K562 (cell line): ENCODE results near the gene SLC38A1. TPM values are rescaled to one million over a fixed set of nuclear protein-coding genes. Genes with fewer than 3 reads are reported as not detected.

Experiments used
- ATAC-seq: fragments of 200-7000 bp; cut with Tn5 transposase; 3 replicates; pipeline ENCODE4 v1.9.1; 2020; ENCODE audit warnings: moderate library complexity
- BruUV-seq: library from RNA; stranded (reverse); fragments of 400-500 nt; replicated peaks from 2 replicates; lab custom pipeline; 2021; lab: Mats Ljungman, UMichigan
- CTCF ChIA-PET: fragments of 300-600 bp; formaldehyde crosslinking; extraction: SDS; loops from one replicate; lab custom pipeline; 2021; ENCODE audit warnings: low intra/inter-chr PET ratio; lab: Yijun Ruan, JAX
- POLR2A ChIA-PET: fragments of 300-600, 350-650 bp; sonication (Branson Sonifier 250); formaldehyde crosslinking; extraction: SDS; loops from one replicate; lab custom pipeline; 2021; ENCODE audit warnings: antibody characterized with exemption, inconsistent platforms; lab: Yijun Ruan, JAX
- DNase-seq, 4 experiments: peaks; one replicate each; pipeline versions ENCODE4 v3.0.0 to v3.0.0-alpha.2; 2011 to 2018; ENCODE audit warnings: low spot score in 3 of 4, mixed read lengths in 3 of 4; ENCODE audit errors: extremely low read depth in 1 of 4
- FAIRE-seq: peaks from 2 replicates; lab custom pipeline; 2011; peaks lifted over from hg19 to GRCh38; lab: Jason Lieb, UNC
- H2AFZ ChIP-seq: 2 replicates; pipeline ENCODE4 v1.6.0; 2011; ENCODE audit warnings: low read depth, low read length, control low read depth, inconsistent platforms
- H3K27ac ChIP-seq: fragments of 200-600 bp; 3 replicates; pipeline ENCODE4 v1.8.0; 2011; ENCODE audit warnings: low read depth, mild to moderate bottlenecking, control low read depth, inconsistent platforms, low read length, moderate library complexity, mixed read lengths; ENCODE audit errors: extremely low read depth
- H3K27me3 ChIP-seq, 2 experiments: fragments of 300-600 bp in 1 of 2; 2 replicates in 1 of 2; 3 replicates in 1 of 2; pipeline versions ENCODE4 v1.6.0 to v1.8.0; 2011; ENCODE audit warnings: inconsistent platforms in 2 of 2, low read length in 2 of 2, mild to moderate bottlenecking in 1 of 2, mixed read lengths in 1 of 2, moderate library complexity in 1 of 2; ENCODE audit not compliant: control insufficient read depth in 2 of 2, insufficient read depth in 2 of 2
- H3K36me3 ChIP-seq: fragments of 300-600 bp; 3 replicates; pipeline ENCODE4 v1.8.0; 2011; ENCODE audit warnings: mild to moderate bottlenecking, low read length, inconsistent platforms; ENCODE audit not compliant: control insufficient read depth, insufficient read depth
- H3K4me1 ChIP-seq, 2 experiments: fragments of 200-600 bp in 1 of 2; replicated peaks in 1 of 2; 2 replicates in 1 of 2; 3 replicates in 1 of 2; pipeline versions ENCODE4 v1.5.1 to v1.8.0; 2011; ENCODE audit warnings: inconsistent platforms in 2 of 2, low read length in 2 of 2, mild to moderate bottlenecking in 1 of 2, mixed read lengths in 1 of 2, moderate library complexity in 1 of 2; ENCODE audit not compliant: control insufficient read depth in 2 of 2, insufficient read depth in 2 of 2
- H3K4me2 ChIP-seq: 2 replicates; pipeline ENCODE4 v1.6.1; 2011; ENCODE audit warnings: low read length, control low read depth, inconsistent platforms, mixed read lengths; ENCODE audit not compliant: insufficient read depth
- H3K4me3 ChIP-seq: fragments of 200-600 bp; sonication (generic), shearing (Covaris generic); 2 replicates; pipeline ENCODE4 v1.5.1; 2016; ENCODE audit warnings: control low read depth, inconsistent platforms
- H3K79me2 ChIP-seq: fragments of 200-600 bp; 3 replicates; pipeline ENCODE4 v1.8.0; 2011; ENCODE audit warnings: low read length, inconsistent platforms; ENCODE audit not compliant: control insufficient read depth, insufficient read depth
- H3K9ac ChIP-seq, 2 experiments: 2 replicates each; pipeline versions ENCODE4 v1.6.0 to v1.6.1; 2011; ENCODE audit warnings: low read depth in 2 of 2, low read length in 2 of 2, control low read depth in 1 of 2, inconsistent platforms in 1 of 2, mild to moderate bottlenecking in 1 of 2, mixed read lengths in 1 of 2; ENCODE audit not compliant: insufficient read depth in 1 of 2
- H3K9me1 ChIP-seq: one replicate; pipeline ENCODE4 v1.6.0; 2011; ENCODE audit warnings: inconsistent platforms, mild to moderate bottlenecking, low read length, moderate library complexity; ENCODE audit not compliant: control insufficient read depth, insufficient read depth
- H3K9me3 ChIP-seq: replicated peaks from 2 replicates; pipeline ENCODE4 v1.5.1; 2011; ENCODE audit warnings: low read depth, low read length, inconsistent platforms; ENCODE audit not compliant: control insufficient read depth, insufficient read depth
- H4K20me1 ChIP-seq: replicated peaks from 2 replicates; pipeline ENCODE4 v1.6.1; 2011; ENCODE audit warnings: low read length, inconsistent platforms, mixed read lengths; ENCODE audit not compliant: control insufficient read depth, insufficient read depth
- NFIX ChIP-seq: fragments of 250-450 bp; sonication (Bioruptor Pico); IDR thresholded peaks from 2 replicates; pipeline ENCODE4 v1.4.0; 2020; ENCODE audit warnings: low read depth, mild to moderate bottlenecking, moderate library complexity
- RAD21 ChIP-seq, 2 experiments: fragments of 250-450 bp in 1 of 2; fragments of 450-650 bp in 1 of 2; sonication (Bioruptor Pico) in 1 of 2; formaldehyde crosslinking in 1 of 2; IDR thresholded peaks in 1 of 2; conservative IDR thresholded peaks in 1 of 2; 2 replicates each; pipeline versions ENCODE4 v1.4.0 to v1.8.0; 2020 to 2022; ENCODE audit warnings: mild to moderate bottlenecking in 2 of 2, moderate library complexity in 1 of 2
- SMC3 ChIP-seq: conservative IDR thresholded peaks from 2 replicates; pipeline ENCODE4 v1.6.1; 2011; ENCODE audit warnings: low read depth, low read length, improper control_type of control experiment; ENCODE audit not compliant: insufficient read depth
- THRAP3 ChIP-seq: fragments of 450-650 bp; IDR thresholded peaks from 2 replicates; pipeline ENCODE4 v1.6.1; 2016; ENCODE audit warnings: mild to moderate bottlenecking, inconsistent platforms, borderline replicate concordance
- ZNF551 ChIP-seq: fragments of 250-450 bp; sonication (Bioruptor Pico); IDR thresholded peaks from 2 replicates; pipeline ENCODE4 v1.5.0; 2021; ENCODE audit warnings: mild to moderate bottlenecking, moderate library complexity
- ZNF696 ChIP-seq: fragments of 250-450 bp; sonication (Bioruptor Pico); conservative IDR thresholded peaks from 2 replicates; pipeline ENCODE4 v1.4.0; 2020; ENCODE audit warnings: mild to moderate bottlenecking, moderate library complexity
- ZNF79 ChIP-seq: fragments of 250-450 bp; sonication (Bioruptor Pico); IDR thresholded peaks from 2 replicates; pipeline ENCODE4 v1.4.0; 2020; ENCODE audit warnings: low read depth, mild to moderate bottlenecking, moderate library complexity
- WGBS: fragments of 100-300 bp; shearing (Covaris generic); methylation state at CpG from one replicate; pipeline ENCODE4 v1.1.6; 2016; ENCODE audit warnings: low coverage, mixed read lengths; ENCODE audit not compliant: insufficient coverage; ENCODE audit errors: missing lambda C conversion rate; 5-methylcytosine and 5-hydroxymethylcytosine counted together
- in situ Hi-C: fragments of 300-500 bp; cut with MboI; formaldehyde crosslinking; loops from 4 replicates; pipeline ENCODE4 v1.15.0; 2018; ENCODE audit warnings: inconsistent platforms, mixed read lengths
- intact Hi-C: fragments of 100-400 bp; cut with micrococcal nuclease; formaldehyde crosslinking; loops from 2 replicates; pipeline ENCODE4 v1.14.2; 2022
- polyA plus RNA-seq, 8 experiments: library from polyadenylated mRNA; depleted of rRNA in 4 of 8; stranded (reverse) in 5 of 8; unstranded in 3 of 8; fragments of >200 nt; fragmentation: Nextera tagmentation in 2 of 8; fragmentation: Illumina TruSeq in 1 of 8; extraction: Ambion mirVana in 2 of 8; extraction: Trizol in 1 of 8; gene quantifications; 2 replicates each; pipeline versions ENCODE4 v1.2.1 to v1.2.3, GENCODE V29; 2011 to 2014; ENCODE audit warnings: inconsistent platforms in 1 of 8, missing spikeins in 1 of 8
- total RNA-seq, 7 experiments: library from RNA; depleted of rRNA in 6 of 7; stranded (reverse); fragments of >200 nt in 6 of 7; fragmentation: Illumina TruSeq in 2 of 7; extraction: Trizol in 2 of 7; gene quantifications; 2 replicates each; pipeline versions ENCODE4 v1.2.1 to v1.2.3, GENCODE V29; 2011 to 2021; ENCODE audit warnings: low replicate concordance in 1 of 7

SLC38A1 gene
- total and polyA plus RNA-seq, 9 of the 15 experiments (the other 6 are each of a cell fraction or from before 2014, with no cell fraction given) = 51.9 to 112 (median 75.0) TPM

- Histone ChIP-seq H3K9me1 (no peaks in the 10 kb centered on the region), H3K79me2 (no peaks in the 10 kb centered on the region), H3K27ac (no peak overlapping the region), H3K4me2 (no peak overlapping the region), H3K4me1 (no peaks in the 10 kb centered on the region), H3K27me3 (no peaks in the 10 kb centered on the region), H3K36me3 (no peaks in the 10 kb centered on the region), H3K9me3 (no peaks in the 10 kb centered on the region), H3K9ac (no peak overlapping the region), H3K4me3 (no peak overlapping the region), H4K20me1 (no peaks in the 10 kb centered on the region), H2AFZ (no peak overlapping the region; the same call in 1 of the 2 replicates)
- FAIRE-seq (no peak), ATAC-seq (no peak), DNase-seq (no peak)
- intact Hi-C loops (no loop called here), in situ Hi-C loops (no loop called here)
- TF ChIP-seq RAD21 (CRISPR knock-in tag; conservative IDR thresholded peaks at IDR 0.05 in 1 of 2, IDR thresholded peaks at IDR 0.05 in 1 of 2) (no peak), ZNF79 (CRISPR knock-in tag) (no peak), ZNF551 (CRISPR knock-in tag) (no peak), THRAP3 (no peak), NFIX (CRISPR knock-in tag) (no peak), ZNF696 (CRISPR knock-in tag) (no peak)
- CTCF ChIA-PET = no interaction called here
- POLR2A ChIA-PET = no interaction called here
- 22% methylated on average over 3 of the region's 3 CpGs for WGBS
- no TSS peak for BruUV-seq
Measured at GRCh38 chr12:46276756-46277155, 7.9 kb upstream of the SLC38A1 start.

- in situ Hi-C loops = no loop called here
- ATAC-seq = no peak
- no peaks in the 10 kb centered on the region for H3K27me3 ChIP-seq
- DNase-seq = peak in 1 of 4 experiments; percentile 4
- intact Hi-C loops = no loop called here
- ChIA-PET CTCF (no interaction called here), POLR2A (interaction anchor here (1.8 kb wide), 1 partner anchor 15 kb away, joined by 5 read pairs; no protein-coding TSS in a partner anchor)
- H3K4me1 ChIP-seq = peaks cover 0 to 22% of the 10 kb centered on the region in 2 experiments; a peak in 2 of 5 replicates
- H3K9ac ChIP-seq = no peak overlapping the region
- H2AFZ ChIP-seq = no peak overlapping the region
- no peak overlapping the region for H3K4me3 ChIP-seq
- FAIRE-seq = no peak
- H3K4me2 ChIP-seq = no peak overlapping the region
- peaks cover 19% of the 10 kb centered on the region for H3K79me2 ChIP-seq
- 59% methylated on average over 2 of the region's 2 CpGs for WGBS
- H3K36me3 ChIP-seq = no peaks in the 10 kb centered on the region; the same call in 2 of the 3 replicates
- BruUV-seq = no TSS peak
- H3K9me1 ChIP-seq = no peaks in the 10 kb centered on the region
- H3K9me3 ChIP-seq = no peaks in the 10 kb centered on the region
- H3K27ac ChIP-seq = no peak overlapping the region
- no peak for TF ChIP-seq SMC3
- TF ChIP-seq, all 486 proteins: peak for 0
- H4K20me1 ChIP-seq = no peaks in the 10 kb centered on the region
Measured at GRCh38 chr12:46271863-46272262, 3.0 kb upstream of the SLC38A1 start.
